ENCODE results near the gene GARIN3. TPM values are rescaled to one million over a fixed set of nuclear protein-coding genes. Genes with fewer than 3 reads are reported as not detected.

Gene GARIN3
- total RNA-seq: not detected

DNA sequence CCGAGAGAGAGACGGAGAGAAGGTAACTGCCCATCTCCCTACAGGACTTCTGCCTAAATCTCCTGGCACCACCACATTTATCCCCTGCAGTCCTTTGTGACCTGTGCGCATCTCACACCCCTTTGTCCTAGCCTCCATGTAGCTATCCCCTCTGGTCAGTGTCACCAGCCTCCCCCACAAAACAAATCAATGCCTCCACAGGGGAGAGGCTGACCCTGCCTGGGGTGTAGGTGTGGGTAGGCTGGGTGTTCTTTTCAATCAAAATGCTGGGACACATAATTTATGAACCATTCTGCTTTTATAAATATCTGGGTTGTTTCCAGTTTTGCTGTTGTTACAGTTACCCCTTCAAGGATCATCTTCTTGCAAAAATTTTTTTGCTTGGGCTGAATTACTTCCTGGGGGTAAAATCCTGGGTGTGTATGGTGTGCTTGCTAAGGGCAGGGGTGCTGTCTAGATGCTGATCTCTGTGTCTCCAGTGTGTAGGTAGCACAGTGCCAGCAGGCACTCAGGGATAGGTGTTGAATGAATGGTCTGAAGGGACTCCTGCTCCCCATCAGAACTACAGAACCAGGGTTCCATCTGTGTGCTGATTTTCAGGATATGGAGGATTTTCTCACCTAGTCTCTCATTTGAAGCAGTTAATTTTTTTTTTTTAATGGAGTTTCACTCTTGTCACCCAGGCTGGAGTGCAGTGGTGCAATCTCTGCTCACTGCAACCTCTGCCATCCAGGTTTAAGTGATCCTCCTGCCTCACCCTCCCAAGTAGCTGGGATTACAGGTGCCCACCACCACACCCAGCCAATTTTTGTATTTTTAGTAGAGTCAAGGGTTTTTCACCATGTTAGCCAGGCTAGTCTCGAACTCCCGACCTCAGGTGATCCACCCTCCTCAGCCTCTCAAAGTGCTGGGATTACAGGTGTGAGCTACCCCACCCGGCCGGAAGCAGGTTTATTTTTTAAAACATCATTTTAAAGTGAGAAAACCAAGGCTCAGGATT is at the start of gene GARIN3:
Gene GARIN3 (minus strand): TSS at position 51 of the 1,000 bp plus-strand sequence. CDS start 96 bp downstream, outside the sequence.
- intact Hi-C loops (cut with DNase I): no loop called here
- no peak for TF ChIP-seq POLR2A (IDR thresholded peaks at IDR 0.05)
- TF ChIP-seq, protein P1, sequence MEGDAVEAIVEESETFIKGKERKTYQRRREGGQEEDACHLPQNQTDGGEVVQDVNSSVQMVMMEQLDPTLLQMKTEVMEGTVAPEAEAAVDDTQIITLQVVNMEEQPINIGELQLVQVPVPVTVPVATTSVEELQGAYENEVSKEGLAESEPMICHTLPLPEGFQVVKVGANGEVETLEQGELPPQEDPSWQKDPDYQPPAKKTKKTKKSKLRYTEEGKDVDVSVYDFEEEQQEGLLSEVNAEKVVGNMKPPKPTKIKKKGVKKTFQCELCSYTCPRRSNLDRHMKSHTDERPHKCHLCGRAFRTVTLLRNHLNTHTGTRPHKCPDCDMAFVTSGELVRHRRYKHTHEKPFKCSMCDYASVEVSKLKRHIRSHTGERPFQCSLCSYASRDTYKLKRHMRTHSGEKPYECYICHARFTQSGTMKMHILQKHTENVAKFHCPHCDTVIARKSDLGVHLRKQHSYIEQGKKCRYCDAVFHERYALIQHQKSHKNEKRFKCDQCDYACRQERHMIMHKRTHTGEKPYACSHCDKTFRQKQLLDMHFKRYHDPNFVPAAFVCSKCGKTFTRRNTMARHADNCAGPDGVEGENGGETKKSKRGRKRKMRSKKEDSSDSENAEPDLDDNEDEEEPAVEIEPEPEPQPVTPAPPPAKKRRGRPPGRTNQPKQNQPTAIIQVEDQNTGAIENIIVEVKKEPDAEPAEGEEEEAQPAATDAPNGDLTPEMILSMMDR (IDR thresholded peaks at IDR 0.05): no peak
- no peaks in the 10 kb centered on the region for H3K27me3 ChIP-seq
- no peak within 1 kb of the TSS for H3K4me3 ChIP-seq (replicated peaks in 1 of 3)
- DNase-seq: no peak
- H3K9me3 ChIP-seq: no peaks in the 10 kb centered on the region
- no peaks in the 10 kb centered on the region for H3K4me1 ChIP-seq
- H3K36me3 ChIP-seq: no peaks in the 10 kb centered on the region
- 86 to 88% methylated on average over 7 of the region's 7 CpGs for WGBS, 2 donors
- no peak within 1 kb of the TSS for H3K27ac ChIP-seq

DNA sequence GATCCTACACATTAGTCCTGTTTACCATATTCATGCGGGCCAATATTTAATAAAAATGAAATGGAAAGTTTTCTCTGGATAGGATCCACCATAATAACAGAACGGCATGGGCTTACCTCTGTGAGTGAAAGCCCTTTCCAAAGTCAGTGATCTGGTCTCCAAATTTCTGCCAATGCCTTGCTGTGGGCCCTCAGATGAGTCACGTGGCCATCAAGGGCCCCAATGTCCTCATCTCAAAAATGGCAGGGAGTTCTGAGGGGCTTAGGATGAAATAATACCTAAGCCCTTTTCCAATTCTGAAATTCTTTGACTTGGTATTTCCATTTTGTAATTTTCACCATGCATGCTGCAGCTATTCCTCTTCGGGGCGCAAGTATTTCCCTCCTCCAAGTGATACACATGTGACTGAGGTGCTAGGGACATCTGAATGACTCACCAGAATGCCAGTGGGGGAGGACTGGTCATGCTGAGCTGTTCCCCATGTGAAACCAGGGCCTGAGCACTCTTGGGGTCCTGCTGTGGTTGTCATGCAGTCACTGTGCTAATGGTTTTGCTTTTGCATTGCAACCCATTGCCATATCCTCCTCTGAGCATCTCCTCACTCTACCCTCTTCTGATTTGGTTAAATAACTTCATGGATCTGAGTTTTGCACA is 49.6 kb upstream of the GARIN3 start:
- 76 to 85% methylated on average over 5 of the region's 5 CpGs for WGBS, 2 donors
- H3K27me3 ChIP-seq: no peaks in the 10 kb centered on the region
- no peaks in the 10 kb centered on the region for H3K4me1 ChIP-seq
- no peaks in the 10 kb centered on the region for H3K9me3 ChIP-seq
- intact Hi-C loops (cut with DNase I): no loop called here
- no peak for DNase-seq
- H3K36me3 ChIP-seq: no peaks in the 10 kb centered on the region
- no peak overlapping the region for H3K27ac ChIP-seq
- TF ChIP-seq POLR2A (IDR thresholded peaks at IDR 0.05): no peak
- TF ChIP-seq, protein P1 (IDR thresholded peaks at IDR 0.05): no peak
- H3K4me3 ChIP-seq (replicated peaks in 1 of 3): no peak overlapping the region

DNA sequence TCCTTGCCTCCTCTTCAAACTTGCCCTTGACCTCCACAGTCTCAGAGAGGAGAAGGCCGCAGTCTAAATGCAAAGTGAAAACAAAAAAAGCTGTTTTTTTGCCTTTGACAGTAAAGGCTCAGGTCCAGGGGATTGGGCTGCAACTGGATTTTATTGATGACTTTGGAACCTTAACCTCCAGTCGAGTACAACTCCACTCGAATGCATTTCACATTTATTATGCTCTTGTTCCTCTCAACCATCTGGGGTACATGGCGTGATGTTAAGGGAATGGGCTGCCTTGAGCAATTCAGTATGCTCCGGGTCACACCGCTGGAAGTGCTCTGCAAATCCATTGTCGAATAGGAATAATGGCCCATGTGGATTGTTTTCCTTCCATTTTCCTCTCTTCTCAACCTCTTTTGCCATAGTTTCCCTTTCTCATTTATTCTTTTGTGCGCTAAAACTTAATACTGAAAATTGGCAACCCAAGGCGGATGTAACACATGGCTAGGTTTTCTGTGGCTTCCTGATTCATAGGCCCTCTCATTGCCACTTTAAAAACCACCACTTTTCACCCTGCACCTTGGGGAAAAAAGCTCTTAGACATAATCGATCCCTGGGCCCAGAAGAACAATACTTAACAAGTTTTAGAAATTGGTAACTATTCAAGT is 48.9 kb upstream of the GARIN3 start:
- H3K36me3 ChIP-seq: no peaks in the 10 kb centered on the region
- DNase-seq: no peak
- intact Hi-C loops (cut with DNase I): no loop called here
- H3K27me3 ChIP-seq: no peaks in the 10 kb centered on the region
- H3K27ac ChIP-seq: no peak overlapping the region
- H3K4me1 ChIP-seq: no peaks in the 10 kb centered on the region
- no peak for TF ChIP-seq POLR2A (IDR thresholded peaks at IDR 0.05)
- TF ChIP-seq, protein P1 (IDR thresholded peaks at IDR 0.05): no peak
- WGBS, 2 donors: 81 to 85% methylated on average over 10 of the region's 10 CpGs
- H3K9me3 ChIP-seq: no peaks in the 10 kb centered on the region
- H3K4me3 ChIP-seq (replicated peaks in 1 of 3): no peak overlapping the region

DNA sequence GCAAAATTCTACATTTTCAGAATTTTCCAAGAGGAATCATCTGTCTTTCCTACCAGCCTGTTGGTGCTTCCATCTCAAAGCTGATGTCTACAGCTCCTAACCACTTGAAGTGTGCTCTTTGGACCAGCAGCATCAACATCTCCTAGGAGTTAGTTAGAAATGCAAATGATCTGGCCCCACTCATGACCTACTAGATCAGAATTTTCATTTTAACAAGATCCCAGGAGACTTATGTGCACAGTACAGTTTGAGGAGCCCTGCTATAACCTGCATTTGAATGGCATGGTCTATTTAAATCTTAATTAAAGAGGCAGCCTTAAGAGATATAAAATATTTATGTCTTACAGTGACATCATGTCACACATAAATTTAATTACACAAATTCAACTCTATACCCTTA is 48.4 kb upstream of the GARIN3 start:
- TF ChIP-seq, protein P1 (IDR thresholded peaks at IDR 0.05): no peak
- TF ChIP-seq POLR2A (IDR thresholded peaks at IDR 0.05): no peak
- intact Hi-C loops (cut with DNase I): no loop called here
- Histone ChIP-seq H3K4me1 (no peaks in the 10 kb centered on the region), H3K27me3 (no peaks in the 10 kb centered on the region), H3K36me3 (no peaks in the 10 kb centered on the region), H3K9me3 (no peaks in the 10 kb centered on the region), H3K27ac (no peak overlapping the region), H3K4me3 (replicated peaks in 1 of 3) (no peak overlapping the region)
- DNase-seq: no peak
